DMS79 (cell line): ENCODE data around the gene GLT1D1.

Experiments used
- DNase-seq: peaks from one replicate; lab custom pipeline; 2025; lab: John Stamatoyannopoulos, UW

GLT1D1 gene

GRCh38 chr12:128914908-128915563 lies 61.8 kb downstream of the GLT1D1 start:
- no peak for DNase-seq

GRCh38 chr12:128916425-128916824 lies 63.1 kb downstream of the GLT1D1 start:
- no peak for DNase-seq

GRCh38 chr12:128918481-128919260 lies 65.4 kb downstream of the GLT1D1 start:
- no peak for DNase-seq

- DNase-seq: no peak
Measured at GRCh38 chr12:128920468-128920867, 67.2 kb downstream of the GLT1D1 start.

GRCh38 chr12:128928361-128928760 lies 75.1 kb downstream of the GLT1D1 start:
- no peak for DNase-seq

- no peak for DNase-seq
Measured at GRCh38 chr12:128929057-128929456, 75.8 kb downstream of the GLT1D1 start.

- no peak for DNase-seq
Measured at GRCh38 chr12:128930606-128931005, 77.3 kb downstream of the GLT1D1 start.

GRCh38 chr12:128932521-128932920 lies 79.2 kb downstream of the GLT1D1 start:
- DNase-seq: no peak

GRCh38 chr12:128933039-128933438 lies 79.8 kb downstream of the GLT1D1 start:
- no peak for DNase-seq

GRCh38 chr12:128933926-128934325 lies 80.6 kb downstream of the GLT1D1 start:
- DNase-seq: no peak

- no peak for DNase-seq
Measured at GRCh38 chr12:128938886-128939285, 85.6 kb downstream of the GLT1D1 start.

- DNase-seq: no peak
Measured at GRCh38 chr12:128940090-128940888, 87.0 kb downstream of the GLT1D1 start.

GRCh38 chr12:128940974-128941373 lies 87.7 kb downstream of the GLT1D1 start:
- DNase-seq: no peak

GRCh38 chr12:128942960-128943477 lies 89.7 kb downstream of the GLT1D1 start:
- DNase-seq: no peak

- DNase-seq: no peak
Measured at GRCh38 chr12:128944956-128945355, 91.7 kb downstream of the GLT1D1 start.

- no peak for DNase-seq
Measured at GRCh38 chr12:128947209-128947608, 93.9 kb downstream of the GLT1D1 start.

GRCh38 chr12:128949086-128949485 lies 95.8 kb downstream of the GLT1D1 start:
- DNase-seq: no peak

GRCh38 chr12:128951448-128951847 lies 98.2 kb downstream of the GLT1D1 start:
- DNase-seq: no peak

GRCh38 chr12:128956755-128957154 lies 103.5 kb downstream of the GLT1D1 start:
- DNase-seq: no peak

- DNase-seq: peak; percentile 80
Measured at GRCh38 chr12:128959901-128960300, 106.6 kb downstream of the GLT1D1 start.

GRCh38 chr12:128961308-128961902 lies 108.1 kb downstream of the GLT1D1 start:
- DNase-seq: no peak

- DNase-seq: no peak
Measured at GRCh38 chr12:128961957-128962356, 108.7 kb downstream of the GLT1D1 start.
